Loucy (cell line): ENCODE measurements around the gene GFI1.

Experiments
- H2AFZ ChIP-seq: fragments of 200-600 bp; sonication (generic); 2 replicates; pipeline ENCODE4 v1.6.0; 2016; ENCODE audit warnings: antibody characterized with exemption, mild to moderate bottlenecking, low read length, moderate library complexity
- H3F3A ChIP-seq: fragments of 200-600 bp; 2 replicates; pipeline ENCODE4 v1.6.0; 2016; ENCODE audit warnings: antibody characterized with exemption, low read depth, mild to moderate bottlenecking
- H3K27me3 ChIP-seq: fragments of 200-600 bp; sonication (generic); 2 replicates; pipeline ENCODE4 v1.6.1; 2014; ENCODE audit warnings: low read length, mild to moderate bottlenecking; ENCODE audit not compliant: insufficient read depth, poor library complexity, severe bottlenecking
- H3K36me3 ChIP-seq: fragments of 200-600 bp; sonication (generic); 2 replicates; pipeline ENCODE4 v1.6.1; 2016; ENCODE audit warnings: low read length; ENCODE audit not compliant: insufficient read depth
- H3K4me1 ChIP-seq: fragments of 200-600 bp; sonication (generic); 2 replicates; pipeline ENCODE4 v1.5.1; 2014; ENCODE audit warnings: low read length, mild to moderate bottlenecking; ENCODE audit not compliant: insufficient read depth, poor library complexity, severe bottlenecking
- H3K4me2 ChIP-seq: fragments of 200-600 bp; sonication (generic); 2 replicates; pipeline ENCODE4 v1.6.0; 2014; ENCODE audit warnings: antibody characterized with exemption, low read length, low read depth, mild to moderate bottlenecking; ENCODE audit not compliant: poor library complexity, severe bottlenecking
- H3K4me3 ChIP-seq: fragments of 200-600 bp; sonication (generic); 2 replicates; pipeline ENCODE4 v1.5.1; 2014; ENCODE audit warnings: low read length, mild to moderate bottlenecking, mixed read lengths; ENCODE audit not compliant: poor library complexity, severe bottlenecking
- H3K79me2 ChIP-seq: fragments of 200-600 bp; sonication (generic); 2 replicates; pipeline ENCODE4 v1.6.1; 2014; ENCODE audit warnings: low read length; ENCODE audit not compliant: insufficient read depth
- H3K9ac ChIP-seq: fragments of 200-600 bp; sonication (generic); 2 replicates; pipeline ENCODE4 v1.6.0; 2014; ENCODE audit warnings: mild to moderate bottlenecking, low read depth, low read length, moderate library complexity; ENCODE audit not compliant: poor library complexity, severe bottlenecking
- H3K9me2 ChIP-seq: fragments of 200-600 bp; sonication (generic); replicated peaks from 2 replicates; pipeline ENCODE4 v1.6.1; 2016; ENCODE audit warnings: low read depth, low read length, mixed read lengths
- H3K9me3 ChIP-seq: fragments of 200-600 bp; sonication (generic); 2 replicates; pipeline ENCODE4 v1.6.1; 2014; ENCODE audit warnings: mild to moderate bottlenecking, antibody characterized with exemption, low read length, low read depth; ENCODE audit not compliant: insufficient read depth
- H4K20me1 ChIP-seq: fragments of 200-600 bp; sonication (generic); 2 replicates; pipeline ENCODE4 v1.6.0; 2014; ENCODE audit warnings: antibody characterized with exemption, low read length, mild to moderate bottlenecking; ENCODE audit not compliant: insufficient read depth, poor library complexity, severe bottlenecking
- CTCF ChIP-seq: fragments of 200-600 bp; sonication (generic); conservative IDR thresholded peaks from 2 replicates; pipeline ENCODE4 v1.5.1; 2014; ENCODE audit warnings: mild to moderate bottlenecking, antibody characterized with exemption, low read length
- EZH2phosphoT487 ChIP-seq: fragments of 200-600 bp; IDR thresholded peaks from 2 replicates; pipeline ENCODE4 v1.6.1; 2018; ENCODE audit warnings: antibody characterized with exemption, mild to moderate bottlenecking, moderate library complexity, borderline replicate concordance

Gene GFI1

GRCh38 chr1:92488416-92488815 lies 1.7 kb upstream of the GFI1 start:
- no peak overlapping the region for H2AFZ ChIP-seq
- no peaks in the 10 kb centered on the region for H3K36me3 ChIP-seq
- H3F3A ChIP-seq = peaks cover 8% of the 10 kb centered on the region; the same call in 1 of the 2 replicates
- TF ChIP-seq EZH2phosphoT487 (no peak), CTCF (no peak)
- H3K9me2 ChIP-seq = no peaks in the 10 kb centered on the region
- H3K9ac ChIP-seq = no peak overlapping the region
- peaks cover 9% of the 10 kb centered on the region for H3K79me2 ChIP-seq
- H4K20me1 ChIP-seq = no peaks in the 10 kb centered on the region
- H3K4me1 ChIP-seq = peaks cover 7% of the 10 kb centered on the region
- no peak overlapping the region for H3K4me3 ChIP-seq
- no peaks in the 10 kb centered on the region for H3K27me3 ChIP-seq
- no peak overlapping the region for H3K4me2 ChIP-seq
- no peaks in the 10 kb centered on the region for H3K9me3 ChIP-seq

GRCh38 chr1:92487078-92487605 lies 417 bp upstream of the GFI1 start:
- H3K4me3 ChIP-seq = peak overlapping the region; percentile 90
- no peaks in the 10 kb centered on the region for H3K9me3 ChIP-seq
- H3F3A ChIP-seq = peaks cover 8% of the 10 kb centered on the region; the same call in 1 of the 2 replicates
- H3K4me2 ChIP-seq = peak overlapping the region; percentile 95
- no peaks in the 10 kb centered on the region for H3K36me3 ChIP-seq
- H3K4me1 ChIP-seq = peaks cover 16% of the 10 kb centered on the region
- TF ChIP-seq EZH2phosphoT487 (no peak), CTCF (no peak)
- H4K20me1 ChIP-seq = no peaks in the 10 kb centered on the region
- H3K9ac ChIP-seq = no peak overlapping the region
- no peaks in the 10 kb centered on the region for H3K27me3 ChIP-seq
- H3K9me2 ChIP-seq = no peaks in the 10 kb centered on the region
- H2AFZ ChIP-seq = no peak overlapping the region
- peaks cover 22% of the 10 kb centered on the region for H3K79me2 ChIP-seq

DNA sequence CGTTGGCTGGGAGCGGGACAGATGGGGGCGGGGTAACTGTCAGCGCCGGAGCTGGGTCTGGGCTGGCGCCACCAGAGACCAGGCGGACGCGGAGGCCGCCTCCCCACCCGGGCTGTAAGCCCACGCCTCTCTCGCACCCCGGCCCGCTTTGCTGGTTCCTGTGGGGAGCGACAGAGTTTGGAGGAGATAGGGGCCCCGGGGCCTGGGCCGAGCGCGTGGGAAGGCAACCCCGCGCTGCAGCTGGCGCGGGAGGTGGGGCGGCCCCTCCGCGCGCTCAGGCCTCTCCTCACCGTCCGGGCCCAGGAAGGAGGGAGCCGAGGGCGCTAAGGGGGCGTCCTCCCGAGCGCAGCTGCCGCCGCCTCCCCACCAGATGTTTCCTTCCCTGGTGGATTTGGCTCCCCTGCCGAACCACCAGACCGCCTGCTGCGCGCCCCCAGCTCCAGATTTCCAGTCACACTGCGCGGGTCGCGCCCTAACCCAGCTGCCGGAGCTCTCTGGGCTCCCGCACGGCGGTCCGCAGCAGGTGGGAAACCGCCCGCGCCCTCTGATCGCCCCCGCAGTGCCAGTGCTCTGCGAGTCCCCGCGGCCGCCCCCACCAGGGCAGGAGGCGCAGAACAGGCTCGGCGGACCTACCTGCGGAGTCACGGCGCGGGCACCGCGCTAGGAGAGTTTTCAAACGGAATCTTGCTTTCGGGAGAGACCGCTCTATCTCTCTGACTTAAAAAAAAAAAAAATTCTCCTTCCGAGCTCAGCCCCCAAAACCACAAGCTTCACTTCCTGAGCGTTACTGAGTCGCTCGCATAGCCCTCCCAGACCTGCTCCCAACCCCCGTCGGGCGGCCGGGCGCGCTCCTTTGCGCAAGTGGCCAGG lies 1.1 kb downstream of the GFI1 start:
- Histone ChIP-seq H3K79me2 (peaks cover 36% of the 10 kb centered on the region), H3K9ac (peak overlapping the region; percentile 85)
- TF ChIP-seq CTCF = peak; percentile 58
- no peak for TF ChIP-seq EZH2phosphoT487

More for the DNA sequence above, 1.1 kb downstream of the GFI1 start:
- peak overlapping the region; percentile 96 for H2AFZ ChIP-seq
- no peaks in the 10 kb centered on the region for H3K9me3 ChIP-seq
- peaks cover 18% of the 10 kb centered on the region for H3K4me1 ChIP-seq
- H3F3A ChIP-seq = peaks cover 8% of the 10 kb centered on the region; the same call in 1 of the 2 replicates
- no peaks in the 10 kb centered on the region for H3K9me2 ChIP-seq
- peak overlapping the region; percentile 90 for H3K4me3 ChIP-seq
- H3K36me3 ChIP-seq = no peaks in the 10 kb centered on the region
- no peaks in the 10 kb centered on the region for H4K20me1 ChIP-seq
- H3K4me2 ChIP-seq = peak overlapping the region; percentile 95
- no peaks in the 10 kb centered on the region for H3K27me3 ChIP-seq
